ENCODE data around the gene ITLN1.
"Not testable (repeated sequence)": the region's sequence is repeated elsewhere in the genome, so short reads cannot be mapped to it uniquely, and the experiment has no call there.

The ITLN1 gene

DNA sequence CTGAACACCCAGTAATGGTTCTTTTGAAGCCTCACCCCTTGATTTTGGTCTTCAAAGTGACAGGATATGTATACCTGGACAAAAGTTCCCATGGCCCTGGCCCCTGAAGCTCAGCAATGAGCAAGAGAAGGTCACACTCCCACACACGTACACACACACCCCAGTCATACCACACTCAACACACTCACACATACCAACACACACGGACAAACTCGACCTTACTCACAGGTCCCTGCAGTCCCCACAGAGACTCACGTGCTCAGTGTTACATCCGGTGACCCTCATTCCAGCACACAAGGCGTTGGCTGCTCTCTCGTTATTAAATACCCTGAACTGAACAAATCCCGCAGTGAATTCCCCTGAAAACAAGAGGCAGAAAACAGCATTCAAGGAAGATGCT, 5.9 kb downstream of the ITLN1 start:
- TF ChIP-seq ZNF48 (tag by site-specific recombination; IDR thresholded peaks at IDR 0.05) (no peak), ZNF266 (tag by site-specific recombination; IDR thresholded peaks at IDR 0.05; ENCODE audit: low read depth) (0 out of 2 replicates have a peak, but pooled peaks have one; percentile 36)
- Histone ChIP-seq H3K27ac (ENCODE audit: extremely low read depth, low read depth, low read length) (no peak overlapping the region), H3K36me3 (ENCODE audit: control insufficient read depth in 2 of 2, insufficient read depth in 1 of 2, low read length in 2 of 2) (no peaks in the 10 kb centered on the region), H3K4me3 (ENCODE audit: low read depth, low read length) (no peak overlapping the region), H3K4me1 (ENCODE audit: control insufficient read depth, insufficient read depth, low read length) (no peaks in the 10 kb centered on the region), H3K9me3 (ENCODE audit: control insufficient read depth, insufficient read depth, low read depth, low read length) (no peaks in the 10 kb centered on the region)
- ChIA-PET POLR2A (no interaction called here), CTCF (interaction anchor here (1.0 kb wide), 1 partner anchor 43 kb away, joined by 8 read pairs; no protein-coding TSS in a partner anchor)

DNA sequence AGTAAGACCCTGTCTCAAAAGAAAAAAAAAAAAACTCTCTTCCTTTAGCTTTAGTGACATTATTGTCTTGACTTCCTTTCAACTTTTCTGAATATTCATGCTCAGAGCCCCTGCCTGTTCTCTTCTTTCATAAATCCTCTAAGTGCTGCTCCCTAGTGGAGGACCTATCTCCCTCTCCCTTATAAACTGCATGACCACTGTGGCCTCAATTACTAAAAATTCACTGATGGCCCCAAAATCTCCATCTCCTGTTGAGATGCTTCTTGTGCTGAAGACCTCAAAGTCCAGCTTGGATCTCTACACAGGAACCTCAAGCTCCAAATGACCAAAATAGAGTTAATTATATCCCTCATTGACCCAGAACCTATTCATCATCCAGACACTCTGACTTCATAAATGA, 7.8 kb downstream of the ITLN1 start:
- Histone ChIP-seq H3K4me1 (ENCODE audit: control insufficient read depth, insufficient read depth, low read length) (no peaks in the 10 kb centered on the region), H3K36me3 (ENCODE audit: control insufficient read depth in 2 of 2, insufficient read depth in 1 of 2, low read length in 2 of 2) (no peaks in the 10 kb centered on the region), H3K27ac (ENCODE audit: extremely low read depth, low read depth, low read length) (no peak overlapping the region), H3K4me3 (ENCODE audit: low read depth, low read length) (no peak overlapping the region), H3K9me3 (ENCODE audit: control insufficient read depth, insufficient read depth, low read depth, low read length) (no peaks in the 10 kb centered on the region)
- TF ChIP-seq ZNF623 (tag by site-specific recombination; IDR thresholded peaks at IDR 0.05) (no peak), ZNF600 (tag by site-specific recombination; IDR thresholded peaks at IDR 0.05) (no peak), ZNF324 (tag by site-specific recombination; IDR thresholded peaks at IDR 0.05) (no peak), ZBTB21 (tag by site-specific recombination; IDR thresholded peaks at IDR 0.05) (no peak), ZNF366 (tag by site-specific recombination; conservative IDR thresholded peaks at IDR 0.05) (no peak)
- TF ChIP-seq, protein P1, sequence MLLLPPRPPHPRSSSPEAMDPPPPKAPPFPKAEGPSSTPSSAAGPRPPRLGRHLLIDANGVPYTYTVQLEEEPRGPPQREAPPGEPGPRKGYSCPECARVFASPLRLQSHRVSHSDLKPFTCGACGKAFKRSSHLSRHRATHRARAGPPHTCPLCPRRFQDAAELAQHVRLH (tag by site-specific recombination; IDR thresholded peaks at IDR 0.05): no peak
- CTCF ChIA-PET: interaction anchor here (0.6 to 1.1 kb wide), 7 partner anchors 12 to 145 kb away, joined by 3 to 5 read pairs (median 4); no protein-coding TSS in a partner anchor
- POLR2A ChIA-PET: no interaction called here

DNA sequence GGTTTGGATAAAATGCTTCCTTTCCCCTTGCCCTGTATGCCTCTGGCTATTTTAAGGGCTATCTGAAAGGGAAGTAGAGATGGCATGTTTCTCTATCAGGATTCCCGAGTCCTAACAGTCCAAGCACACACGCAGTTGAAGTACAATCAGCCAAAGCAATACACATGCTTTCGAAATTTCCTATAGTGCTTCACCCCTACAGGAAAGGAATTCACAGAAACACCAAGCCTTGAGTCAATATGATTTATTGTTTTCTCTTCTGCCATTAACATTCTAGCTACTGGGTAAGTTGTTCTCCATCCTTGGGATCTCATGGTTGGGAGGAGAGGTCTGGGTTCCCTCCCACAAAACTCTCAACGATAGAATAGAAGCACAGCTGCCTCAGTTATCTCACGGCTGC, 8.7 kb downstream of the ITLN1 start:
- no peaks in the 10 kb centered on the region for H3K4me1 ChIP-seq (ENCODE audit: control insufficient read depth, insufficient read depth, low read length)
- TF ChIP-seq GLI4 (tag by site-specific recombination; IDR thresholded peaks at IDR 0.05) (no peak), SETDB1 (IDR thresholded peaks at IDR 0.05; ENCODE audit: insufficient read length, low read length) (no peak), ZNF223 (tag by site-specific recombination; IDR thresholded peaks at IDR 0.05) (no peak), ZNF558 (tag by site-specific recombination; IDR thresholded peaks at IDR 0.05) (no peak), ZXDB (tag by site-specific recombination; IDR thresholded peaks at IDR 0.05) (no peak), MEIS1 (CRISPR knock-in tag; IDR thresholded peaks at IDR 0.05; ENCODE audit: borderline replicate concordance) (no peak), ZBTB48 (tag by site-specific recombination; IDR thresholded peaks at IDR 0.05) (no peak), ZNF654 (tag by site-specific recombination; IDR thresholded peaks at IDR 0.05; ENCODE audit: low read depth) (no peak), ZBTB17 (tag by site-specific recombination; IDR thresholded peaks at IDR 0.05) (no peak), ZBTB8A (tag by site-specific recombination; IDR thresholded peaks at IDR 0.05) (no peak), ZNF292 (tag by site-specific recombination; IDR thresholded peaks at IDR 0.05; ENCODE audit: borderline replicate concordance, low read depth) (no peak)
- TF ChIP-seq, protein P2, sequence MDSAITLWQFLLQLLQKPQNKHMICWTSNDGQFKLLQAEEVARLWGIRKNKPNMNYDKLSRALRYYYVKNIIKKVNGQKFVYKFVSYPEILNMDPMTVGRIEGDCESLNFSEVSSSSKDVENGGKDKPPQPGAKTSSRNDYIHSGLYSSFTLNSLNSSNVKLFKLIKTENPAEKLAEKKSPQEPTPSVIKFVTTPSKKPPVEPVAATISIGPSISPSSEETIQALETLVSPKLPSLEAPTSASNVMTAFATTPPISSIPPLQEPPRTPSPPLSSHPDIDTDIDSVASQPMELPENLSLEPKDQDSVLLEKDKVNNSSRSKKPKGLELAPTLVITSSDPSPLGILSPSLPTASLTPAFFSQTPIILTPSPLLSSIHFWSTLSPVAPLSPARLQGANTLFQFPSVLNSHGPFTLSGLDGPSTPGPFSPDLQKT (IDR thresholded peaks at IDR 0.05; ENCODE audit: borderline replicate concordance, low read depth, low read length): no peak
- TF ChIP-seq, protein P3, sequence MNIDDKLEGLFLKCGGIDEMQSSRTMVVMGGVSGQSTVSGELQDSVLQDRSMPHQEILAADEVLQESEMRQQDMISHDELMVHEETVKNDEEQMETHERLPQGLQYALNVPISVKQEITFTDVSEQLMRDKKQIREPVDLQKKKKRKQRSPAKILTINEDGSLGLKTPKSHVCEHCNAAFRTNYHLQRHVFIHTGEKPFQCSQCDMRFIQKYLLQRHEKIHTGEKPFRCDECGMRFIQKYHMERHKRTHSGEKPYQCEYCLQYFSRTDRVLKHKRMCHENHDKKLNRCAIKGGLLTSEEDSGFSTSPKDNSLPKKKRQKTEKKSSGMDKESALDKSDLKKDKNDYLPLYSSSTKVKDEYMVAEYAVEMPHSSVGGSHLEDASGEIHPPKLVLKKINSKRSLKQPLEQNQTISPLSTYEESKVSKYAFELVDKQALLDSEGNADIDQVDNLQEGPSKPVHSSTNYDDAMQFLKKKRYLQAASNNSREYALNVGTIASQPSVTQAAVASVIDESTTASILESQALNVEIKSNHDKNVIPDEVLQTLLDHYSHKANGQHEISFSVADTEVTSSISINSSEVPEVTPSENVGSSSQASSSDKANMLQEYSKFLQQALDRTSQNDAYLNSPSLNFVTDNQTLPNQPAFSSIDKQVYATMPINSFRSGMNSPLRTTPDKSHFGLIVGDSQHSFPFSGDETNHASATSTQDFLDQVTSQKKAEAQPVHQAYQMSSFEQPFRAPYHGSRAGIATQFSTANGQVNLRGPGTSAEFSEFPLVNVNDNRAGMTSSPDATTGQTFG (tag by site-specific recombination; IDR thresholded peaks at IDR 0.05; ENCODE audit: borderline replicate concordance): no peak
- TF ChIP-seq, protein P4, sequence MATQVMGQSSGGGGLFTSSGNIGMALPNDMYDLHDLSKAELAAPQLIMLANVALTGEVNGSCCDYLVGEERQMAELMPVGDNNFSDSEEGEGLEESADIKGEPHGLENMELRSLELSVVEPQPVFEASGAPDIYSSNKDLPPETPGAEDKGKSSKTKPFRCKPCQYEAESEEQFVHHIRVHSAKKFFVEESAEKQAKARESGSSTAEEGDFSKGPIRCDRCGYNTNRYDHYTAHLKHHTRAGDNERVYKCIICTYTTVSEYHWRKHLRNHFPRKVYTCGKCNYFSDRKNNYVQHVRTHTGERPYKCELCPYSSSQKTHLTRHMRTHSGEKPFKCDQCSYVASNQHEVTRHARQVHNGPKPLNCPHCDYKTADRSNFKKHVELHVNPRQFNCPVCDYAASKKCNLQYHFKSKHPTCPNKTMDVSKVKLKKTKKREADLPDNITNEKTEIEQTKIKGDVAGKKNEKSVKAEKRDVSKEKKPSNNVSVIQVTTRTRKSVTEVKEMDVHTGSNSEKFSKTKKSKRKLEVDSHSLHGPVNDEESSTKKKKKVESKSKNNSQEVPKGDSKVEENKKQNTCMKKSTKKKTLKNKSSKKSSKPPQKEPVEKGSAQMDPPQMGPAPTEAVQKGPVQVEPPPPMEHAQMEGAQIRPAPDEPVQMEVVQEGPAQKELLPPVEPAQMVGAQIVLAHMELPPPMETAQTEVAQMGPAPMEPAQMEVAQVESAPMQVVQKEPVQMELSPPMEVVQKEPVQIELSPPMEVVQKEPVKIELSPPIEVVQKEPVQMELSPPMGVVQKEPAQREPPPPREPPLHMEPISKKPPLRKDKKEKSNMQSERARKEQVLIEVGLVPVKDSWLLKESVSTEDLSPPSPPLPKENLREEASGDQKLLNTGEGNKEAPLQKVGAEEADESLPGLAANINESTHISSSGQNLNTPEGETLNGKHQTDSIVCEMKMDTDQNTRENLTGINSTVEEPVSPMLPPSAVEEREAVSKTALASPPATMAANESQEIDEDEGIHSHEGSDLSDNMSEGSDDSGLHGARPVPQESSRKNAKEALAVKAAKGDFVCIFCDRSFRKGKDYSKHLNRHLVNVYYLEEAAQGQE (tag by site-specific recombination; IDR thresholded peaks at IDR 0.05): no peak
- POLR2A ChIA-PET: no interaction called here
- no peaks in the 10 kb centered on the region for H3K36me3 ChIP-seq (ENCODE audit: control insufficient read depth in 2 of 2, insufficient read depth in 1 of 2, low read length in 2 of 2)
- CTCF ChIA-PET: interaction anchor here (1.1 kb wide), 1 partner anchor 11 kb away, joined by 3 read pairs; no protein-coding TSS in a partner anchor
- no peak overlapping the region for H3K27ac ChIP-seq (ENCODE audit: extremely low read depth, low read depth, low read length)
- H3K4me3 ChIP-seq (ENCODE audit: low read depth, low read length): no peak overlapping the region
- no peaks in the 10 kb centered on the region for H3K9me3 ChIP-seq (ENCODE audit: control insufficient read depth, insufficient read depth, low read depth, low read length)

DNA sequence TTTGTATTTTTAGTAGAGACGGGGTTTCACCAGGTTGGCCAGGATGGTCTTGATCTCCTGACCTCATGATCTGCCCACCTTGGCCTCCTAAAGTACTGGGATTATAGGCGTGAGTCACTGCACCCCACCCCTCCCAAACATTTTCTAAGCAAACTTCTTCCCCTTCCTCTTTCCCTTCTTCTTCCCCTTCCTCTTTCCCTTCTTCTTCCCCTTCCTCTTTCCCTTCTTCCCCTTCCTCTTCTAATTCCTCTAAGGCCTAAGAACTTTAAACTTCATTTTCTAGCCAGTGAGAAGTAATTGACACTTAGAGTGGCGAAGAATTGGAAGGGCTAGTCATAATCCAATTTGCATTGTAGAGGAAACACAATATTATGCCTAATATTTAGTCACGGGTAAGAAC, 9.4 kb downstream of the ITLN1 start:
- POLR2A ChIA-PET; CTCF ChIA-PET; H3K9me3 ChIP-seq (ENCODE audit: control insufficient read depth, insufficient read depth, low read depth, low read length); H3K4me3 ChIP-seq (ENCODE audit: low read depth, low read length); H3K36me3 ChIP-seq (ENCODE audit: control insufficient read depth in 2 of 2, insufficient read depth in 1 of 2, low read length in 2 of 2); H3K27ac ChIP-seq (ENCODE audit: extremely low read depth, low read depth, low read length); H3K4me1 ChIP-seq (ENCODE audit: control insufficient read depth, insufficient read depth, low read length): not testable (repeated sequence)
